ENCODE measurements around the gene IL17RA. TPM values are rescaled to one million over a fixed set of nuclear protein-coding genes. Genes with fewer than 3 reads are reported as not detected.
A peak's percentile ranks its signal among the peaks of the same experiment; 100 is the strongest.
"Not testable (repeated sequence)": the region's sequence is repeated elsewhere in the genome, so short reads cannot be mapped to it uniquely, and the experiment has no call there.

The IL17RA gene
- 5.0 and 6.9 TPM in 2 replicates for total RNA-seq (2014; rRNA removed; shearing (Covaris generic); ENCODE audit: low replicate concordance)

- peak; percentile 92 for DNase-seq (ENCODE audit: low read depth)
- in situ Hi-C loops (cut with HindIII; ENCODE audit: low pct_unique_long_range_greater_than_20kb, low sequenced_read_pairs), result no loop called here
Measured at GRCh38 chr22:17084554-17085276, at the start of gene IL17RA. Gene IL17RA, plus strand, starts transcription at chr22:17085000. Its CDS starts 92 bp downstream, at chr22:17085092.

- no peak for DNase-seq (ENCODE audit: low read depth)
- in situ Hi-C loops (cut with HindIII; ENCODE audit: low pct_unique_long_range_greater_than_20kb, low sequenced_read_pairs), result no loop called here
Measured at GRCh38 chr22:17035246-17035645, 49.6 kb upstream of the IL17RA start.

- not testable (repeated sequence) for DNase-seq (ENCODE audit: low read depth)
Measured at GRCh38 chr22:17035976-17036841, 48.6 kb upstream of the IL17RA start.

GRCh38 chr22:17036842-17037711 is 47.7 kb upstream of the IL17RA start:
- DNase-seq (ENCODE audit: low read depth), result peak; percentile 81
- in situ Hi-C loops (cut with HindIII; ENCODE audit: low pct_unique_long_range_greater_than_20kb, low sequenced_read_pairs), result not testable (repeated sequence)

More at GRCh38 chr22:17035976-17036841, 48.6 kb upstream of the IL17RA start:
- in situ Hi-C loops (cut with HindIII; ENCODE audit: low pct_unique_long_range_greater_than_20kb, low sequenced_read_pairs), result not testable (repeated sequence)

GRCh38 chr22:17043521-17043920 is 41.3 kb upstream of the IL17RA start:
- in situ Hi-C loops (cut with HindIII; ENCODE audit: low pct_unique_long_range_greater_than_20kb, low sequenced_read_pairs), result no loop called here
- DNase-seq (ENCODE audit: low read depth), result no peak

- in situ Hi-C loops (cut with HindIII; ENCODE audit: low pct_unique_long_range_greater_than_20kb, low sequenced_read_pairs), result no loop called here
- DNase-seq (ENCODE audit: low read depth), result no peak
Measured at GRCh38 chr22:17046566-17047348, 38.0 kb upstream of the IL17RA start.

- no peak for DNase-seq (ENCODE audit: low read depth)
- in situ Hi-C loops (cut with HindIII; ENCODE audit: low pct_unique_long_range_greater_than_20kb, low sequenced_read_pairs), result no loop called here
Measured at GRCh38 chr22:17047656-17048055, 37.1 kb upstream of the IL17RA start.

GRCh38 chr22:17056058-17056457 is 28.7 kb upstream of the IL17RA start:
- DNase-seq (ENCODE audit: low read depth), result no peak
- in situ Hi-C loops (cut with HindIII; ENCODE audit: low pct_unique_long_range_greater_than_20kb, low sequenced_read_pairs), result no loop called here

GRCh38 chr22:17056807-17057206 is 28.0 kb upstream of the IL17RA start:
- in situ Hi-C loops (cut with HindIII; ENCODE audit: low pct_unique_long_range_greater_than_20kb, low sequenced_read_pairs), result no loop called here
- no peak for DNase-seq (ENCODE audit: low read depth)

GRCh38 chr22:17057959-17058814 is 26.6 kb upstream of the IL17RA start:
- DNase-seq (ENCODE audit: low read depth), result peak; percentile 60
- in situ Hi-C loops (cut with HindIII; ENCODE audit: low pct_unique_long_range_greater_than_20kb, low sequenced_read_pairs), result no loop called here

GRCh38 chr22:17060126-17060525 is 24.7 kb upstream of the IL17RA start:
- in situ Hi-C loops (cut with HindIII; ENCODE audit: low pct_unique_long_range_greater_than_20kb, low sequenced_read_pairs), result no loop called here
- no peak for DNase-seq (ENCODE audit: low read depth)

- no peak for DNase-seq (ENCODE audit: low read depth)
- in situ Hi-C loops (cut with HindIII; ENCODE audit: low pct_unique_long_range_greater_than_20kb, low sequenced_read_pairs), result no loop called here
Measured at GRCh38 chr22:17063411-17064106, 21.2 kb upstream of the IL17RA start.

- in situ Hi-C loops (cut with HindIII; ENCODE audit: low pct_unique_long_range_greater_than_20kb, low sequenced_read_pairs), result no loop called here
- no peak for DNase-seq (ENCODE audit: low read depth)
Measured at GRCh38 chr22:17064498-17065100, 20.2 kb upstream of the IL17RA start.

GRCh38 chr22:17065433-17065832 is 19.4 kb upstream of the IL17RA start:
- in situ Hi-C loops (cut with HindIII; ENCODE audit: low pct_unique_long_range_greater_than_20kb, low sequenced_read_pairs), result no loop called here
- no peak for DNase-seq (ENCODE audit: low read depth)

GRCh38 chr22:17072877-17073276 is 11.9 kb upstream of the IL17RA start:
- DNase-seq (ENCODE audit: low read depth), result no peak
- in situ Hi-C loops (cut with HindIII; ENCODE audit: low pct_unique_long_range_greater_than_20kb, low sequenced_read_pairs), result no loop called here

GRCh38 chr22:17074648-17075002 is 10.2 kb upstream of the IL17RA start:
- peak; percentile 49 for DNase-seq (ENCODE audit: low read depth)
- in situ Hi-C loops (cut with HindIII; ENCODE audit: low pct_unique_long_range_greater_than_20kb, low sequenced_read_pairs), result no loop called here

Measured in Caki2 (cell line).